Transverse colon (tissue), 4 donors: ENCODE measurements around the gene RAB35. TPM values are rescaled to one million over a fixed set of nuclear protein-coding genes. Genes with fewer than 3 reads are reported as not detected.

Source experiments
- DNase-seq: peaks from one replicate; pipeline ENCODE4 v3.0.0-alpha.2; 2019
- H3K27ac ChIP-seq, 4 donors: fragments of 200-600 bp; sonication (generic); 2 replicates each; pipeline ENCODE4 v1.5.1; 2016 to 2018; ENCODE audit warnings: inconsistent platforms in 4 of 4
- H3K27me3 ChIP-seq: fragments of 200-600 bp; sonication (generic); 2 replicates; pipeline ENCODE4 v1.5.1; 2017; ENCODE audit warnings: inconsistent platforms
- H3K36me3 ChIP-seq, 4 donors: fragments of 200-600 bp; sonication (generic); 2 replicates each; pipeline ENCODE4 v1.5.1; 2017 to 2019; ENCODE audit warnings: inconsistent platforms in 4 of 4
- H3K4me1 ChIP-seq, 4 donors: fragments of 200-600 bp; sonication (generic); 2 replicates each; pipeline ENCODE4 v1.5.1; 2017 to 2020; ENCODE audit warnings: inconsistent platforms in 4 of 4
- H3K4me3 ChIP-seq, 4 donors: fragments of 200-600 bp; sonication (generic); 1 replicate in 1 of 4; 2 replicates in 3 of 4; pipeline versions ENCODE4 v1.5.1 to v1.6.1; 2017 to 2019; ENCODE audit warnings: inconsistent platforms in 4 of 4
- H3K9me3 ChIP-seq, 2 donors: fragments of 200-600 bp; sonication (generic); 2 replicates each; pipeline ENCODE4 v1.5.1; 2017 to 2019; ENCODE audit warnings: inconsistent platforms in 2 of 2
- CTCF ChIP-seq, 5 experiments: fragments of 200-600 bp in 3 of 5; fragments of 450-650 bp in 2 of 5; sonication (generic) in 3 of 5; IDR thresholded peaks; 1 replicate in 2 of 5; 2 replicates in 3 of 5; pipeline ENCODE4 v1.5.1; 2016 to 2017; ENCODE audit warnings: antibody characterized with exemption in 5 of 5, inconsistent platforms in 3 of 5, mild to moderate bottlenecking in 2 of 5, moderate library complexity in 1 of 5
- EP300 ChIP-seq: sonication (generic); formaldehyde crosslinking; IDR thresholded peaks from one replicate; pipeline ENCODE4 v1.6.1; 2017; ENCODE audit warnings: antibody characterized with exemption, low read depth
- POLR2A ChIP-seq: fragments of 450-650 bp; IDR thresholded peaks from one replicate; pipeline ENCODE4 v1.6.1; 2016; ENCODE audit warnings: antibody characterized with exemption, mild to moderate bottlenecking, moderate library complexity
- POLR2AphosphoS5 ChIP-seq, 3 donors: sonication (generic); formaldehyde crosslinking; IDR thresholded peaks; one replicate each; pipeline ENCODE4 v1.6.1; 2016; ENCODE audit warnings: antibody characterized with exemption in 3 of 3
- WGBS, 2 donors: methylation state at CpG; one replicate each; pipeline ENCODE4 v1.1.5; 2018; ENCODE audit warnings: low coverage in 1 of 2; 5-methylcytosine and 5-hydroxymethylcytosine counted together
- in situ Hi-C, 4 donors: fragments of 200-750 bp; cut with MboI; loops; one replicate each; pipeline versions ENCODE4 v1.15.0 to v1.15.1; 2017; ENCODE audit warnings: low sequenced_read_pairs in 3 of 4, low pct_ligation_motif_present in 1 of 4, low pct_unique_long_range_greater_than_20kb in 1 of 4
- intact Hi-C: fragments of 100-400 bp; cut with DNase I; formaldehyde crosslinking; loops from one replicate; pipeline ENCODE4 v1.15.1; 2023; ENCODE audit warnings: low total_unique reads
- total RNA-seq, 4 donors: library from RNA; depleted of rRNA; stranded (reverse); fragments of >200 nt; gene quantifications; one replicate each; pipeline ENCODE4 v1.1.0, GENCODE V29; 2016

The RAB35 gene
- total RNA-seq, 4 donors from 2014 or later: 16.9 to 26.2 (median 22.2) TPM

GRCh38 chr12:120066341-120066740, 50.2 kb downstream of the RAB35 start:
- Histone ChIP-seq H3K4me3 (no peak overlapping the region), H3K4me1 (no peaks in the 10 kb centered on the region), H3K9me3 (no peaks in the 10 kb centered on the region), H3K36me3 (no peaks in the 10 kb centered on the region), H3K27me3 (no peaks in the 10 kb centered on the region), H3K27ac (no peak overlapping the region)
- WGBS, 2 donors: 85% methylated on average over 2 of the region's 2 CpGs; no CpG with 5 or more reads in 1 of the 2 donors
- in situ Hi-C loops (no loop called here), intact Hi-C loops (no loop called here)
- no peak for DNase-seq
- no peak for TF ChIP-seq POLR2A
- TF ChIP-seq EP300: no peak
- no peak for TF ChIP-seq CTCF (IDR thresholded peaks at IDR 0.05)
- TF ChIP-seq POLR2AphosphoS5 (IDR thresholded peaks at IDR 0.05): no peak

DNA sequence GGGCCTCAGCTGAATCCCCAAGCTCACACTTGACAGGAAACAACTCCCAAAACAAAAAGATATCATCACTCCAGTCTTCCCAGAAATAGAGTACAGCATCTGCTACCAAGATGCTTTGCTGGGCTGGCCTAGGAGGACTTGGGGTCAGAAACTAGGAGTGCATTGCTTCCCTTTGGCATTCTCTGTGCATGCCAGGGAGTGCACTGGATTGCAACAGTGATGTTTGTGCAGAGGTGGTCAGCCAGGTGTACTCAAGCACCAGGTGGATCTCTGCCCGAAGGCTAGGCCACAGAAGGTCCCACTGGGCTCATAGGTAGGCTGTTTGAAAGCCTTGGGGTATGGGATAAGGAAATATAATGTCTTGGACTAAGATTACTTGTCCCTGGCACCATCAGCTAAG, 51.1 kb downstream of the RAB35 start:
- in situ Hi-C loops: no loop called here
- no peak overlapping the region for H3K27ac ChIP-seq
- no peaks in the 10 kb centered on the region for H3K27me3 ChIP-seq
- H3K9me3 ChIP-seq: no peaks in the 10 kb centered on the region
- 77% methylated on average over 1 of the region's 1 CpG; no CpG with 5 or more reads in 1 of the 2 donors for WGBS, 2 donors
- H3K4me3 ChIP-seq: no peak overlapping the region
- peaks cover 0 to under 1% (median 0%) of the 10 kb centered on the region in 4 donors for H3K4me1 ChIP-seq
- intact Hi-C loops: no loop called here
- TF ChIP-seq POLR2A: no peak
- TF ChIP-seq CTCF (IDR thresholded peaks at IDR 0.05): no peak
- TF ChIP-seq EP300: no peak
- TF ChIP-seq POLR2AphosphoS5 (IDR thresholded peaks at IDR 0.05): no peak
- no peaks in the 10 kb centered on the region for H3K36me3 ChIP-seq
- no peak for DNase-seq

DNA sequence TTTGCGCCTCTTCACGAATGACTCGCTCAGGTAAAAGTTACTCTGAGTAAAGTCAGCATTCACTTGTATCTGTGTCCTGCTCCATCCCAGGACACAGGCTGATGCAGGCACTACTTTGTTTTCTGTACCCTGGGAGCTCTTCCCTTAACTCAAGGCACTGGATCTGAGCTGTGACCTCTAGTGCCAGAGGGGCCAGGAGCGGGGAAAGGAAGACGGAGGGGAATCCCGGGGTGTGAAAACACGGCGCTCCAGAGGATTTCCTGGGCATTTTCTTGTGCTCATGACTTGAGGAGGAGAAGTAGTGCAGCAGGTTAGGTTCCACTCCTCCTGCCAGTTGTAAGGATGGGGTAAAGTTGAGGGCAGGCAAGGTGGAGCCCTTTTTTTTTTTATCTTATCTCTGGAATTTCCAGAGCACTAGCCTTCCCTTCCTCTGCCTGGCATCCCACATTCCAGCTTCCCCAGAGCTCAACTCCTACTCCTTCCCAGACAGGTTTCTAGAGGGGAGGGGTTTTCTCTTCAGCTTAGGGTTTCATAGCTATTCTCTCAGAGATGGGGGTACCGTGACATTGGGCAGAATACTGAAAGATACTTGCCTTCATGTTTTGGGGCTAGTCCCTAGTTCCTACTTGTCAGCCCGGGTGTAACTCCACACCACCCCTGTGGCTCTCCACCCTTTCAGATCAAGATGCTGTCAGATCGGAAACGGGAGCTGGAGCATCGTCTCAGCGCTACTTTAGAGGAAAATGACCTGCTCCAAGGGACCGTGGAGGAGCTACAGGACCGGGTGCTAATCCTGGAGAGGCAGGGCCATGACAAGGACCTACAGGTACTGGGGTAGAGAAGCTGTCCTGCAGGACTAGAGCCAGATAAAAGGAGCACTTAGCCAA, 52.3 kb downstream of the RAB35 start:
- no peak overlapping the region for H3K27ac ChIP-seq
- in situ Hi-C loops (no loop called here), intact Hi-C loops (no loop called here)
- H3K27me3 ChIP-seq: no peaks in the 10 kb centered on the region
- 81 to 89% methylated on average over 7 to 16 of the region's 16 CpGs for WGBS, 2 donors
- peaks cover 0 to 4% (median 0%) of the 10 kb centered on the region in 4 donors for H3K4me1 ChIP-seq
- DNase-seq: no peak
- no peaks in the 10 kb centered on the region for H3K36me3 ChIP-seq
- no peaks in the 10 kb centered on the region for H3K9me3 ChIP-seq
- H3K4me3 ChIP-seq: no peak overlapping the region
- TF ChIP-seq POLR2AphosphoS5 (IDR thresholded peaks at IDR 0.05): no peak
- TF ChIP-seq POLR2A: no peak
- no peak for TF ChIP-seq EP300
- no peak for TF ChIP-seq CTCF (IDR thresholded peaks at IDR 0.05)

GRCh38 chr12:120062976-120063579, 53.5 kb downstream of the RAB35 start:
- WGBS, 2 donors: 86 to 89% methylated on average over 3 of the region's 3 CpGs
- Histone ChIP-seq H3K36me3 (no peaks in the 10 kb centered on the region), H3K27ac (no peak overlapping the region), H3K27me3 (no peaks in the 10 kb centered on the region), H3K9me3 (no peaks in the 10 kb centered on the region), H3K4me3 (no peak overlapping the region), H3K4me1 (peaks cover 0 to 4% (median 0%) of the 10 kb centered on the region in 4 donors)
- intact Hi-C loops (no loop called here), in situ Hi-C loops (no loop called here)
- TF ChIP-seq POLR2A: no peak
- TF ChIP-seq CTCF (IDR thresholded peaks at IDR 0.05): no peak
- TF ChIP-seq EP300: no peak
- TF ChIP-seq POLR2AphosphoS5 (IDR thresholded peaks at IDR 0.05): no peak
- no peak for DNase-seq
